ENCODE data around the gene CCBE1.

CCBE1 gene

DNA sequence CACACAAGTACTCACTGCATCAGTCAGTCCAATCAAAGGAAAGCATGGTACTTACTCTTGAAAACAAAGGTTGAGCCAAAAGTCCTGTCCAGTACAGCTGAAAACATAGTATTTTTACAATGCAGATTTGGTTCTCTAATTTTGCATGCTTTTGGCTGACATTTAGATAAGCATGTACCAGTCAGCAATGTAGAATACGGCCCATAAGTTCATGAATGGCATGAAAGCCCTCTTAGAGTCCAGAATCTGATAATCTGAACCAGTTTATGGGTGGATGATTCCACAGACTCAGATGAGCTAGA, 90.2 kb downstream of the CCBE1 start:
- in situ Hi-C loops (cut with HindIII; ENCODE audit: low pct_ligation_motif_present, low pct_unique_long_range_greater_than_20kb, low sequenced_read_pairs) = no loop called here
- peak; percentile 1 for DNase-seq

DNA sequence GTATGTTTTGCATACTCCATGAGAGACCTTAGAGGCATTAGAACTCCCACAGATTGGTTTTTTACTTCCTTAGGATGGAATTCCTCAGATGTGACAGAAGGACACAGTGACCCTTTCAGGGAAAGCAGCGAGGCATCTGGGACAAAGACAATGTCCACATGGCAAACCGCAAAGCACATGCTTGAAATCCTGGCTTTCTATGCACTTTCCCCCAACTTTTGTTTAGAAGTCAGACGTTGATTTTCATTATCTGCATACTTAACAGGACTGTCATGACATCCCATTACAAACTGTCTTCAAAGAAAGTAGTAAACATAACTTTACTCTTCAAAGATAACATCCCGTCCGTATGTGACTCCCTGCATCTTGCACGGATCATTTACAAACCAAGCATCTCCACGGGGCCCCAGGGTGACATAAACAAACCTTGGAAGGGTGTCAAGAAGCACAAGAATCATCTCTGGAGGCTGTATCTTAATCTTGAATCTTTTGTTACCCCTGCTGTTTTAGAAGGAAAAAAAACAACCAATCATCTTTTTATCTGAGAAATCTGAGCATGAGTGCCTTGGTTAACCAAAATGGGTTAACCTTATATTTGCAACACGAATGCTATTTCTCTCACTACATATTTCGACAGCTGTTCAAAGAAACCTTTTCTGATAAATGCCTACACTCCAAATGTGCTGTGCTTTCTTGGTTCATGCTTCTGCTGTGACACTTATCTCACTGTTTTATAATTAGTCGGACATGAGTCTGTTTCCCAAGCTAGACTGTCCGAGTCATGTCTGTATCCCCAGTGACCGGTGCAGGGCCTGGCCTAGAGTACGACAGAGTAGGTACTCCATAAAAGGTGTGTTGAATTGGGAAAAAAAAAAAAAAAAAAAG, 90.8 kb downstream of the CCBE1 start:
- DNase-seq = peak; percentile 24
- in situ Hi-C loops (cut with HindIII; ENCODE audit: low pct_ligation_motif_present, low pct_unique_long_range_greater_than_20kb, low sequenced_read_pairs) = no loop called here

DNA sequence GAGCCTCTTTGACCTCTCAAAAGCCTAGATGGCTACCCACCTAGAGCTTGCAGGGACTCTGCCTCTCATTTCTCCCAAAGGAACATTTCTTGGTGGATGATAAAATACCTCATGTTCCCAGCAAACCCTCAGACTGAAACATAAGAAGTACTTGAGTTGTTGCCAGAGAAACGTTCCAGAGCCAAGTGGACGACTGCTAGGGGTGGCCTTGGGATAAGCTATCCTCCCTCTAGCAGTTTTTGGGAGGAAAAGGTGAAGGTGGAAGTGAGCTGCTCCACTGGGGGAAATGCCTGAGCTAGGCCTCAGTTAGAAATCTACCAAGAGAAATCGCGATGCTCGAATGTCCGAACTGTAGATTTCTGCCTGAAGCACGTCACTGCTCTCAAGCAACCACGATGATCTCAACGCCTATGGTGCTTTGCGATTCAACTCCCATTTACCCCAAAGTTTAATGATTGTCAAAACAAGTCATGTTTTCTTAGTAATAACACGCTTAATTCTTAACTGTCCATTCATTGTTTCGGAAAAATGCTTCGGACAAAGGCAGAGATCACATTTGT, 91.5 kb downstream of the CCBE1 start:
- in situ Hi-C loops (cut with HindIII; ENCODE audit: low pct_ligation_motif_present, low pct_unique_long_range_greater_than_20kb, low sequenced_read_pairs) = no loop called here
- peak; percentile 71 for DNase-seq

DNA sequence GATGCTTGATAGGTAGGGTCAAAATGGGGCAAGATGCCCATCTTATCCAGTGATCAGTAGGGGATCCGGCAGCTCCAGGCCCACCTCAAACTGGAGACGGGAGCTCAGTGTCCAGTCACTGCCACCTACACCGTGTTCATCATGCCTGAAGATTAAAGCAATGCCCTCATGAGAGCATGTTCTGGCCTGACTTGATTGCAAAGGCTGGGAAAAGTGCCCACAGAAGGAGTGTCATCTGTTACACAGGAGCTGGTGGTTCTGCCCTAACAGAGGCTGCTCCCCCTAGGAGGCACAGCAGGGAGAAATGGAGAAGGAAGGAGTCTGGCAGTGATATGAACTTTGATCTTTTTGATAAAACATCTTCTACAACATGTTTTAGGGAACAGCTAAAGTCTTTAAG, 92.3 kb downstream of the CCBE1 start:
- no peak for DNase-seq
- in situ Hi-C loops (cut with HindIII; ENCODE audit: low pct_ligation_motif_present, low pct_unique_long_range_greater_than_20kb, low sequenced_read_pairs) = no loop called here

DNA sequence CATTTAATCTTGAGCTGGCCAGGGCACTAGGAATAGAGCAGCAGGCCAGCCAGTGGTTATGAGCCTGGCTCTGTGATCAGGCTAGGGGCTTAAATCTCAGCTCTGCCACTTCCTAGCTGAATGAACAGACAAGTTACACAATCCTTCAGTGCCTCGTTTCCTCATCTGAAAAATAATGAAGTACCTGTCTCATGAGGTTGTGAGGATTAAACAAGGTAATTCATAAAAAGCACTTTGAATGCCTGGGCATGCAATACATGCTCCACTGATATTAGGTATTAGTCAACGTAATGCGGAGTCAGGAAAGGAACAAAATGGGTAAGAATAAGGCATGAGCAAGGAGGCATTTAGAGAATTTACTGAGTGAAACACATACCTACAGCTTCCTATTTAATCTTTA, 100.2 kb downstream of the CCBE1 start:
- no peak for DNase-seq
- in situ Hi-C loops (cut with HindIII; ENCODE audit: low pct_ligation_motif_present, low pct_unique_long_range_greater_than_20kb, low sequenced_read_pairs) = no loop called here

DNA sequence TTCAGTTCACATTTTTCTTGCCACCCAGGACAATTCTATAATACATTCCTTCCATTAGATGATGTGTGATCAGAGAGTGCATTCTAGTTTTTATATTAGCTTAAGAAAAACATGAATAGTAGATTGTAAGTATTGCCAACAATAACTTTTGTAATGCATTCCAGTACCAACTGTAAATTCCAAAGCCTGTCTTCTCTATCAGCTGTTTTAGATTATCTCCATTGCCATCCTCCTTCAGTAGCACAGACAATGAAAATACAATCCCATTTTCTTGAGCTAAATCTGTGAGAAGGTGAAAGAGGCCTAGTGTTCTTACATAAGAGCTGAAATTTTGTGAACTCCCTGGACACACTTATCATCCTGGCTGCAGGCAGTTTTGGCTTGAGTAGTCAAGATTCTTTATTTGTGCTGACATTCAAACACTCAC, 103.9 kb downstream of the CCBE1 start:
- no peak for DNase-seq
- in situ Hi-C loops (cut with HindIII; ENCODE audit: low pct_ligation_motif_present, low pct_unique_long_range_greater_than_20kb, low sequenced_read_pairs) = no loop called here

DNA sequence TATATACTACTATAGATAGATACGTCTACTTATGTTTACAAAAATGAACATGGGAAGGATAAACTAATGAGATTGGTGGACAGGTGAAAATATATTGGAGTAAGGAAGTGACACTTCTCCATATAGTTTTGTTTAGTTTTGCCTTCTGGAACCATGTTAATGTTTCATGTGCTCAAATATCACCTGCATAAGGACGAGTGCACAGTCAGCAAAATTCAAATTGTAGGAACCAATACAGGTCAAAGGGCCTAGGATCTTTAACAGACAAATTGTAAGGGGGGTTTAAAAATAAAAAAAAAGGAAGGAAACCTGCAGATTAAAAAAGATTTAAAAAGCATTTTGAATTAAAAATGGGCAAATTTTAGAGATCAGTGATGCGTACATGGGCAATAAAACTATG, 104.6 kb downstream of the CCBE1 start:
- DNase-seq = no peak
- in situ Hi-C loops (cut with HindIII; ENCODE audit: low pct_ligation_motif_present, low pct_unique_long_range_greater_than_20kb, low sequenced_read_pairs) = no loop called here

DNA sequence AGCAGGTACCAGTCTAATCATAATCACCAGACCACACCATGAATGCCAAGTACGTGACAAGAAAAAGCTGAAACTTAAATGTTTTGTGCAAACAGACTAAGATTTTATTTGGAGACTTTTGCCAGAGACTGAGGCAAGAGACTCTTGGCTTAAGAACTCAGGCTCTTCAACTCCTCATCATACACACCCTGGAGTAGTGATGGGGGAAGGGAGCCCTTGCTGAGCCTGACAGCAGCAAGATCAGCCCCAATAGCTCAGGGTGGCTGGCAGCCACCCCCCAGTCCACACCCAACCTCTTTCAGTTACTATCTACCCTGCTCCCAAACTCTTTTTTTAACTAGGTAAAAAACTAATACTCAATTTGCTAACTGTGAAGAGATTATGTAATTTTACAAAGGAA, 114.8 kb downstream of the CCBE1 start:
- no peak for DNase-seq
- in situ Hi-C loops (cut with HindIII; ENCODE audit: low pct_ligation_motif_present, low pct_unique_long_range_greater_than_20kb, low sequenced_read_pairs) = no loop called here

DNA sequence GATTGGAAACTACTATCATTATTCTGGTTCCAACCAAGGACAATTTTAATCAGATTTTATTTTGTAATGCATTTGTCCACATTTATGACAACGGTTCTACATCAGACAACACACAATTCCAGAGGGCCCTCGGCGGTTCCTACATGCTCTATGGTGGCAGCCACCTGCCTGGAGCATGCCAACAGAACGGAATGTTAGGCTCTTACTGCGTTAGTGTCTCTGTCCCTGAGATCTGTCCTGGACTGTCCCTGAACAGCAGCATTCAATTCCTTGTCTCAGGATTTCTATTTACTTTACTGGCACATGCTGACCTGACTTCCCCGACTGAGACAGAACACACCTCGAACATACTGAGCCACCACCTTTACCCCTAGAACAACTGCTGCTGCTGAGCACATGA, 117.7 kb downstream of the CCBE1 start:
- in situ Hi-C loops (cut with HindIII; ENCODE audit: low pct_ligation_motif_present, low pct_unique_long_range_greater_than_20kb, low sequenced_read_pairs) = no loop called here
- DNase-seq = no peak

DNA sequence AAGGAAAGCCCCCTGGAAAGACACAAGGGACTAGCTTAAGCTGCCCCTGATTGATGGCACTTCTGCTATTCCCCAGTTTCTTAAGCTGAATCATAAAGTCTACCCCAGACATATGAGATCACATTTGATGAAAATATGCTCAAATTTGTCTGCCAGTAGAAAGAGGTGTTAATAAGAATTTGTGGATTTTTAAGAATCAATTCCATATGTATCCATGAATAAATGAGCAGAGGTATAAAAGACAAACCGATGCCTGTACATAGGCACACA, 119.9 kb downstream of the CCBE1 start:
- DNase-seq = no peak
- in situ Hi-C loops (cut with HindIII; ENCODE audit: low pct_ligation_motif_present, low pct_unique_long_range_greater_than_20kb, low sequenced_read_pairs) = no loop called here

DNA sequence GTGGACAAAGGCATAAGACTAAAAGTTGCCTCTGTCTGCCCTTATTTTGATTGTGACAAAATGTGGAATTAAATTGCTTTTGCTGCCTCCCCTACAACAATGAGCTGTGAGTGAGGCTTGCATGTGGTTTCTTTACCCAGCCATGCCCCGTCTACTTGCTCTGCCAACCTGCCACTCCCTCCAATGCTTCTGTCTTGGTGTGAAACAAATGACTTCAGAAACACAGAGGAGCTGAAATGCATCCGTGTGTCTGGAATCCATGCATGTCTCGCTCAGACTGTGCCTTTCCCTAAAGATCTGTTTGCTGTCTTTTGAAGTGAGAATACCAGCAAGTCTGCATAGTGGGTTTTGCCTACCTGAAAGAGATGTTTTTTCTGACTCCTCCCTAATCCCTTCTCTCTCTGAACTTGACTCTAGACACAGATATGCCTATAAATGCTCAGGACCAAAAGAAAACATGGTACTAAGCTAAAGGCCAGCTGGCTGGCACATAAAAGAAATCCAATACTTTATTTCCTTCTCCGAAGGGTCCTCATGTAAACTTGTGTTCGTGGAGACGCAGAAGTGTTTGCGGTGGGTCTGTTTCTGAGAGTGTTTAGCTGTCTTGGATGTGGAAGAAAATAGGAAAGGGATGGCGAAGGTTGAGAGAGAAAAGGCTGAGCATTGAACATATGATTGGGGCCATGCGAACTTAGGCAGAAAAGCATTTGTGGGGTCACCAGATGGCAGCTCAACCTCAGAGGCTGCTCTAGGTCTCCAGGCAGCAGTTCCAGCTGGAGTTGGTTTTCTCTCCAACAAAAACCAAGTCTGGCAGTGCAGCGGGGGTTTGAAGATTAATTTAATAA, 120.5 kb downstream of the CCBE1 start:
- DNase-seq = no peak
- in situ Hi-C loops (cut with HindIII; ENCODE audit: low pct_ligation_motif_present, low pct_unique_long_range_greater_than_20kb, low sequenced_read_pairs) = no loop called here

DNA sequence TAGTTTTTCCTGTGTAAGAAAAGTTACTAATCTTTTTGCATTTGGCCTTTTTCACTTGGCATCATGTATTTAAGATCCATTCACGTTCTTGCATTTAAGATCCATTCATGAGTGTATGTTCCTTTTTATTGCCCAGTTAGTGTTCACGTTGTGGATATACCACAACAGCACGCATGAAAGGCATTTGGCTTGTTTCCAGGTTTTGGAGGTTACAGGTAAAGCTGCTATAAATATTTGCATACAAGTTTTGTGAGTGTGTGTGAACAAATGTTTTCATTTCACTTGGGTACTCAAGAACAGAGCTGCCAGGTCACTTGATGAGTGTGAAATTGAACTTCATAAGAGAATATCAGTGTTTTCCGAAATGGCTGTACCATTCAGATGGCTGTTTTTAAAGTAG, 121.2 kb downstream of the CCBE1 start:
- no peak for DNase-seq
- in situ Hi-C loops (cut with HindIII; ENCODE audit: low pct_ligation_motif_present, low pct_unique_long_range_greater_than_20kb, low sequenced_read_pairs) = no loop called here

DNA sequence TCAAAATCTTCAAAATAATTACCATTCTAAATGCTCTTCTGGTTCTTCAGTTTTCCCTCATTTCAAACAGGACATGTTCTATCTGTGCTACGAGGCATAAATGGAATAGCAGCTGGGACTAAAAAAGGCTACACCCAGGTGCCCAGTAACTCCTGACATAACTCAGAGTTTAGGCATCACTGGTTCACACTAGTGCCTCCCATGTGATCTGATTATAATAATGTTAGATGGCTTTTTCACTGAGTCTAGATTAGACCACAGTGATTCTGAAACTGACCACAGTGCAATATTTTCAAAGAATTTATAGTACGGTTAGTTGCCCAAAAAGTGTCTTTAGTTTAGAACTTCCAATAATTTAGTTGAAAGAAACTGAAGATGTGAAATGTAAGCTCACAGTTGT, 123.3 kb downstream of the CCBE1 start:
- in situ Hi-C loops (cut with HindIII; ENCODE audit: low pct_ligation_motif_present, low pct_unique_long_range_greater_than_20kb, low sequenced_read_pairs) = no loop called here
- DNase-seq = no peak

DNA sequence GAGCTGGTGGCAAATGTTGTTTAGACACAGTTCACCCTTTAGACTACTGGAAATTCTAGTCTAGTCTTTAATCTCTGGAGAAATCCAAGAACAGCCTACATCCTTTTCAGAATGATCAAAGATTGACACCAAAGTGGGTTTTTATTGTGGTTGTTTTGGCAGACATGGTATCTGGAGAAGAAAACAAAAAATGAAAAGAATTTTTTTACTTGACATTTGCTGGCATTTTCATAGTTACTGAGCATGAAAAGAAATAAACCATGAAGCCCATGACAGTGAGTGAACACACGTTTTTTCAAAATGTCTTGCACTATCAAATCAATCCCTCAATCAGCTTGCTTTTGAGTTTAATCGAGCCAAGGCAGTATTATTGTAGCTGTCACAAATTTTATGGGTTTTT, 125.3 kb downstream of the CCBE1 start:
- in situ Hi-C loops (cut with HindIII; ENCODE audit: low pct_ligation_motif_present, low pct_unique_long_range_greater_than_20kb, low sequenced_read_pairs) = no loop called here
- DNase-seq = no peak

DNA sequence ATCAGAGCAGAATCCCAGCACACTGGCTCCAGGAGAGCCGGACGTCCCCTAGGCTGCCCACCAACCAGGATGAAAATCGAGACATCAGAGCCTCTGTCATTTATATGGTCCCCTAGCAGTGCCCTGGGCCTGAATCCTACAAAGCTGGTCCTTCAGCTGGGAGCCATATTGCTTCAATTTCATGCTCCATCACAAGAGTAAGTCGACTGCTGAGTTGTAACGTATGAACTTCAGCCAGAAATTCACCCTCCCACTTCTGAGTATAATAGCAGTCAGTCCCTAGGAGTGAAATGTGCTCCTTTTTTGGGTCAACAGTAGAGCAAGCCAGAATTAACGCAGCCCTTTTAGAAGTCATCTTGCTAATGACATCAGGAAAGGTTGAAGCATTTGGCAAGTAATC, 126.4 kb downstream of the CCBE1 start:
- in situ Hi-C loops (cut with HindIII; ENCODE audit: low pct_ligation_motif_present, low pct_unique_long_range_greater_than_20kb, low sequenced_read_pairs) = no loop called here
- DNase-seq = no peak

DNA sequence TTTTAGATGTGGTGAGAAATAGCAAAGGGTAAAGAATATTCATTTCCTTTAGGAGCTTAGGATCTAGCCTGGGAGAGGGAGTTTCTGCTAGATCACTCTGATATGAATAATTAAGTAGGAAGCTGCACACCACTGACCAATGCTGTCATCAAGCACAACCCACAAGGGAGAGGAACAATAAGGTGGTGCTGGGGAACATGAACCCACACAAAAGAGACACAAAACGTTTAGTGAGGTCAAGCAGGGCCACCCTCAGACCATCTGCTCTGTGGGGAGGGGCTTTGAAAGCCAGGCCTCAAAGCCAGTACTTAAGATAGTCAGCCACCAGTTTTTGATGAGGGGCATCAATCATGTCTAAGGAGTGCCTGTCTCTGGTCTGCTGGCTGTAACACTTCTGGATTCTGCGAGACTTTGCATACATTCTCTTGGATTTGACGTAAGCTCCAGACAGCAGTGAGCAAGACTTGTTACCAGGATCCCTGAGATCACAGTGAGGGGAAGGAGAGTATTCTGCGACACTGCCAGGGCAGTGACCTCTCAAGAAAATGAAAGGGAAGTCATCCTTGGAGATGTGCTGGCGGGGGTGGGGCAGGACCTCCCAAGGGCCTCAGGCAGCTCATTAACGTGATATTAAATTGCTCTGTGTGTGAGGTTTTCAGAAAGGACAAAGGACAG, 127.0 kb downstream of the CCBE1 start:
- no peak for DNase-seq
- in situ Hi-C loops (cut with HindIII; ENCODE audit: low pct_ligation_motif_present, low pct_unique_long_range_greater_than_20kb, low sequenced_read_pairs) = no loop called here

DNA sequence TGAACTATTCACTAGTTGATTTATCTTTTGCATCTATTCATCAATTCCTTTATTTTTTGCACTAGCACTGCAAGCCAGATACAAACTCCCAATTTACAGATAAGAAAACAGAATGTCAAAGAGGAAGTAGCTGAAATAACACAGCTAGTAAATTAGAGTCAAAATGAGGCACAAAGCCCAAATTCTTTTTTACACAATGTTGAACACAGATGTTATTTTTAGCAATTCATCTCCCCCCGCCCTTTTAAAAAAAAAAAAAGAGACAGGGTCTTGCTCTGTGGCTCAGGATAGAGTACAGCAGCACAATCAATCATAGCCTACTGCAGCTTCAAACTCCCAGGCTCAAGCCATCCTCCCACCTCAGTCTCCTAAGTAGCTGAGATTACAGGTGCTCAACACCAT, 127.8 kb downstream of the CCBE1 start:
- DNase-seq = no peak
- in situ Hi-C loops (cut with HindIII; ENCODE audit: low pct_ligation_motif_present, low pct_unique_long_range_greater_than_20kb, low sequenced_read_pairs) = no loop called here

DNA sequence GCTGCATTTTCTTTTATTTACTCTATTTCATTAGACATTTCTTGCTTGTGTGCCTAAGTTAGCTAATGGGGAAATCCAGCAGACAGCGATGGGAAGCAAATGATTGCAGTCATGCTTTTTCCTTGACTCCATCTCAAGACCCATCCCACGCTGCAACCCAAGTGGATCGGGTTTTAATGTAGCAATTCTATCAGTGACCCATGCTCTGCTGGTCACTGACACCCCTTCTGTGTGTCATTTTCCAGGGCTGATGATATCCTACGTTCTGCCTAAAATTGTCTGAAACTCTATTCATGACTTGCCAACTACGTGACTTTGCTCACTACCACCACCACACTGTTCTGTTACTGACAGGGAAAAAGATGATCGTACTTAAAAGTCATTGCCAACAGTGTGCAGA, 129.8 kb downstream of the CCBE1 start:
- in situ Hi-C loops (cut with HindIII; ENCODE audit: low pct_ligation_motif_present, low pct_unique_long_range_greater_than_20kb, low sequenced_read_pairs) = no loop called here

DNA sequence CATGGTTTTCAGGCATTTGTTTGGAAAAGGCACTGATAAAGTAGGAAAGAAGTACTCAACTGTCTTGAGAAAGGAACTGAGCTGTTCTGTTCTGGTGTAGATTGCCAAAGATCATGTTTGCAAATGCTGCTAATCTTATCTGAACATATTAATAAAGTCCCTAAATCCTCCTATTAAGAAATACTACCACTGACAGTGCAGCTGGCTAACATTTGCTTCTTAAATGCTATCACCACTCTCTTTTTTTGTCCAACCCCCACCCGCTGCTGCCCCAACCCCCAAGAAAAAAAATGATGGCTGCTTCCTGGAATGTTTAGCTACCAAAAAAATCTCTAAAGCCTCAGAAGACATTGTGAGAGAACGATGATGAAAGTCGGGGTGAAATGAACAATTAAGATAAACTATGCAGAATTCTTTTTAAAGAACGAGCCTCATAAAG, 130.7 kb downstream of the CCBE1 start:
- no peak for DNase-seq
- in situ Hi-C loops (cut with HindIII; ENCODE audit: low pct_ligation_motif_present, low pct_unique_long_range_greater_than_20kb, low sequenced_read_pairs) = no loop called here

More for the DNA sequence above, 129.8 kb downstream of the CCBE1 start:
- DNase-seq = no peak
